Activated T-cell treated with anti-CD3 and anti-CD28 coated beads, Interleukin-2, amount 50 U/mL, for 24 hours (primary cell): ENCODE measurements around the gene XPO1.
"Not testable (repeated sequence)": the region's sequence is repeated elsewhere in the genome, so short reads cannot be mapped to it uniquely, and the experiment has no call there.

Experiments
- DNase-seq: peaks from one replicate; pipeline ENCODE4 v3.0.0-alpha.2; 2020
- H3K27ac Mint-ChIP-seq: 2 replicates; pipeline ENCODE4 v1.8.0; 2020; ENCODE audit warnings: mild to moderate bottlenecking, mixed read lengths
- H3K27me3 Mint-ChIP-seq: 2 replicates; pipeline ENCODE4 v1.8.0; 2020; ENCODE audit warnings: mixed read lengths
- H3K36me3 Mint-ChIP-seq: 2 replicates; pipeline ENCODE4 v1.8.0; 2020; ENCODE audit warnings: low read depth, mixed read lengths
- H3K4me1 Mint-ChIP-seq: 2 replicates; pipeline ENCODE4 v1.8.0; 2020; ENCODE audit warnings: low read depth, mixed read lengths
- H3K4me3 Mint-ChIP-seq: 2 replicates; pipeline ENCODE4 v1.8.0; 2020; ENCODE audit warnings: mild to moderate bottlenecking, moderate library complexity, mixed read lengths
- H3K9me3 Mint-ChIP-seq: 2 replicates; pipeline ENCODE4 v1.8.0; 2020; ENCODE audit warnings: mixed read lengths

XPO1 gene

GRCh38 chr2:61468231-61468630 is 69.9 kb downstream of the XPO1 start:
- H3K4me3 Mint-ChIP-seq: peak overlapping the region; percentile 92
- peaks cover 60% of the 10 kb centered on the region for H3K4me1 Mint-ChIP-seq
- H3K36me3 Mint-ChIP-seq: peaks cover 61% of the 10 kb centered on the region
- not testable (repeated sequence) for DNase-seq, H3K9me3 Mint-ChIP-seq, H3K27me3 Mint-ChIP-seq
- H3K27ac Mint-ChIP-seq: peak overlapping the region; percentile 95

GRCh38 chr2:61465045-61465444 is 73.1 kb downstream of the XPO1 start:
- Mint-ChIP-seq H3K27me3 (no peaks in the 10 kb centered on the region), H3K4me3 (no peak overlapping the region), H3K27ac (peak overlapping the region; percentile 18)

GRCh38 chr2:61463769-61464475 is 74.2 kb downstream of the XPO1 start:
- H3K36me3 Mint-ChIP-seq: peaks cover 47% of the 10 kb centered on the region
- H3K27ac Mint-ChIP-seq: peak overlapping the region; percentile 47
- H3K4me3 Mint-ChIP-seq: no peak overlapping the region
- no peaks in the 10 kb centered on the region for H3K9me3 Mint-ChIP-seq
- no peaks in the 10 kb centered on the region for H3K27me3 Mint-ChIP-seq
- peaks cover 69% of the 10 kb centered on the region for H3K4me1 Mint-ChIP-seq
- DNase-seq: no peak

More at GRCh38 chr2:61465045-61465444, 73.1 kb downstream of the XPO1 start:
- H3K9me3 Mint-ChIP-seq: no peaks in the 10 kb centered on the region
- H3K4me1 Mint-ChIP-seq: peaks cover 70% of the 10 kb centered on the region
- H3K36me3 Mint-ChIP-seq: peaks cover 54% of the 10 kb centered on the region
- DNase-seq: no peak

DNA sequence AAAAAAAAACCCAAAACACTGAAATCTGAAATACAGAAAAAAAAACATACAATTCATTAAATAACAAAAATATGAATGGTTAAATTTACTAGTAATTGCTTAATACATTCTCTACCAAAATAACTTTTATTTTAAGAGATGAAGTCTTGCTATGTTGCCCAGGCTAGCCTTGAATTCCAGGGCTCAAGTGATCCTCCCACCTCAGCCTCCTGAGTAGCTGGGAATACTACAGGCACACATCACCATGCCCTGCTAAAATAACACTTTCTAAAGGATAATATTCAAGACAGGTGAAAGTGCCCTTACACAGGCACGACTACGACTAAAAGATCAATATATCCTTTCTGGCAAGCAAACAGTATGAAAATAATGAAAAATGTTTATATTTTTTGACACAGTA is 76.8 kb downstream of the XPO1 start:
- Mint-ChIP-seq H3K36me3 (peaks cover 42% of the 10 kb centered on the region), H3K27ac (no peak overlapping the region), H3K9me3 (no peaks in the 10 kb centered on the region), H3K4me3 (no peak overlapping the region), H3K4me1 (peaks cover 73% of the 10 kb centered on the region), H3K27me3 (no peaks in the 10 kb centered on the region)
- no peak for DNase-seq

GRCh38 chr2:61460163-61460562 is 78.0 kb downstream of the XPO1 start:
- H3K4me1 Mint-ChIP-seq: peaks cover 77% of the 10 kb centered on the region
- no peak overlapping the region for H3K27ac Mint-ChIP-seq
- no peaks in the 10 kb centered on the region for H3K27me3 Mint-ChIP-seq
- no peak for DNase-seq
- H3K4me3 Mint-ChIP-seq: no peak overlapping the region
- peaks cover 48% of the 10 kb centered on the region for H3K36me3 Mint-ChIP-seq
- no peaks in the 10 kb centered on the region for H3K9me3 Mint-ChIP-seq

DNA sequence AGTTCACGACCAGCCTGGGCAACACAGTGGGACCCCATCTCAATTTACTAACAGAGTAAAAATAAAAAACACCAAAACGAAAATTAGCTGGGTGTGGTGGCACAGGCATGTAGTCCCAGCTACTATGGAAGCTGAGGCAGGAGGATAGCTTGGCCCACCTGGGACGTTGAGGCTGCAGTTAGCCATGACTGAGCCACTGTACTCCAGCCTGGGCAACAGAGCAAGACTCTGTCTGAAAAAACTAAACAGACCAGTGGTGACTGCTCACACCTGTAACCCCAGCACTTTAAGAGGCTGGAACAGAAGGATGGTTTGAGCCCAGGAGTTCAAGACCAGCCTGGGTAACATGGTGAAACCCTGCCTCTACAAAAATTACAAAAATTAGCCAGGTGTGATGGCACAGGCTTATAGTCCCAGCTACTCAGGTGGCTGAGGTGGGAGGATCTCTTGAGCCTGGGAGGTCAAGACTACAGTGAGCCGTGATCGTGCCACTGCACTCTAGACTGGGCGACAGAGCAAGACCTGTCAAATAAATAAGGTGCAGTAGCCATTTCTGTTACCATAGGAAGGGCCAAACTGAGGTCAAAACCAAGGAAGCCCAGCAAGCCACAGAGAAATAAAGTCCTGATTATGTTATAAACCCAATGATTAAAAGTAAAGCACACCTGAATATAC is 81.3 kb downstream of the XPO1 start:
- peak overlapping the region; percentile 18 for H3K27ac Mint-ChIP-seq
- no peaks in the 10 kb centered on the region for H3K9me3 Mint-ChIP-seq
- H3K4me1 Mint-ChIP-seq: peaks cover 70% of the 10 kb centered on the region
- no peaks in the 10 kb centered on the region for H3K27me3 Mint-ChIP-seq
- peaks cover 49% of the 10 kb centered on the region for H3K36me3 Mint-ChIP-seq
- no peak overlapping the region for H3K4me3 Mint-ChIP-seq
- DNase-seq: no peak

GRCh38 chr2:61456070-61456745 is 81.9 kb downstream of the XPO1 start:
- no peak overlapping the region for H3K4me3 Mint-ChIP-seq
- peaks cover 51% of the 10 kb centered on the region for H3K36me3 Mint-ChIP-seq

GRCh38 chr2:61454972-61455371 is 83.2 kb downstream of the XPO1 start:
- not testable (repeated sequence) for H3K27ac Mint-ChIP-seq, H3K4me3 Mint-ChIP-seq, H3K27me3 Mint-ChIP-seq, H3K9me3 Mint-ChIP-seq, DNase-seq
- Mint-ChIP-seq H3K36me3 (peaks cover 48% of the 10 kb centered on the region), H3K4me1 (peaks cover 64% of the 10 kb centered on the region)

More at GRCh38 chr2:61456070-61456745, 81.9 kb downstream of the XPO1 start:
- no peak for DNase-seq
- H3K4me1 Mint-ChIP-seq: peaks cover 67% of the 10 kb centered on the region
- no peaks in the 10 kb centered on the region for H3K9me3 Mint-ChIP-seq
- no peaks in the 10 kb centered on the region for H3K27me3 Mint-ChIP-seq
- H3K27ac Mint-ChIP-seq: no peak overlapping the region

DNA sequence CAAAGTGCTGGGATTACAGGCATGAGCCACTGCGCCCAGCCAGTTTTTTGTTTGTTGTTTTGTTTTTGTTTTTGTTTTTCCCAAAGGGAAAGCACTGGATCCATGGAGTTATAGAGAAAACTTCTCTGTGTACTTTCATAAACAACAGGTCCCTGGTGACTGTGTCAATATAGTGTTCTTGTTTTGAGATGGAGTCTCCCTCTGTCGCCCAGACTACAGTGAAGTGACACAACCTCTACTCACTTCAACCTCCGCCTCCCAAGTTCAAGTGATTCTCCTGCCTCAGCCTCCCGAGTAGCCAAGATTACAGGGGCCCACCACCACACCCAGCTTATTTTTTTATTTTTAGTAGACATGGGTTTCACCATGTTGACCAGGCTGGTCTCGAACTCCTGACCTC is 83.8 kb downstream of the XPO1 start:
- peaks cover 50% of the 10 kb centered on the region for H3K36me3 Mint-ChIP-seq
- H3K27ac Mint-ChIP-seq: peak overlapping the region; percentile 69
- no peaks in the 10 kb centered on the region for H3K9me3 Mint-ChIP-seq
- DNase-seq: no peak
- H3K4me3 Mint-ChIP-seq: no peak overlapping the region
- peaks cover 66% of the 10 kb centered on the region for H3K4me1 Mint-ChIP-seq
- H3K27me3 Mint-ChIP-seq: no peaks in the 10 kb centered on the region

- Mint-ChIP-seq H3K36me3 (peaks cover 48% of the 10 kb centered on the region), H3K27ac (peak overlapping the region; percentile 26), H3K9me3 (no peaks in the 10 kb centered on the region), H3K27me3 (no peaks in the 10 kb centered on the region), H3K4me3 (no peak overlapping the region), H3K4me1 (peaks cover 61% of the 10 kb centered on the region)
- no peak for DNase-seq
These were observed 85.8 kb downstream of the XPO1 start for GRCh38 chr2:61452392-61452791.

- Mint-ChIP-seq H3K27ac (no peak overlapping the region), H3K9me3 (no peaks in the 10 kb centered on the region), H3K36me3 (peaks cover 47% of the 10 kb centered on the region), H3K4me3 (no peak overlapping the region), H3K4me1 (peaks cover 57% of the 10 kb centered on the region), H3K27me3 (no peaks in the 10 kb centered on the region)
- no peak for DNase-seq
These were observed 87.0 kb downstream of the XPO1 start for GRCh38 chr2:61451178-61451577.

- no peaks in the 10 kb centered on the region for H3K27me3 Mint-ChIP-seq
- peaks cover 50% of the 10 kb centered on the region for H3K4me1 Mint-ChIP-seq
- peaks cover 39% of the 10 kb centered on the region for H3K36me3 Mint-ChIP-seq
- no peak overlapping the region for H3K27ac Mint-ChIP-seq
- no peaks in the 10 kb centered on the region for H3K9me3 Mint-ChIP-seq
- no peak overlapping the region for H3K4me3 Mint-ChIP-seq
- DNase-seq: no peak
These were observed 88.0 kb downstream of the XPO1 start for GRCh38 chr2:61450144-61450543.

DNA sequence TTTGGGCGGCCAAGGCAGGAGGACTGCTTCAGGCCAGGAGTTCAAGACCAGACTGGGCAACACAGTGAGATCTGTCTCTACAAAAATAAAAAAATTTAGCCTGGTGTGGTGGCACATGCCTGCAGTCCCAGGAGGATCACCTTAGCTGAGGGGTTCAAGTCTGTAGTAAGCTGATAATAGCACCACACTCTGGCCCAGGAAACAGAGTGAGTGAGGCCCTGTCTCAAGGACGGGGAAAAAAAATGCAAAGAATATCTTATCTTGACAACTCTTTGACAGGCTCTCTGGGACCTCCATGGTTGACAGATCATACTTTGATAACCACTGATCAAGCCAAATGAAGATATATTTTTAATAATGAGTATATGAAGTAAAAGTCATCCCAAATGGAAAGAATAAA is 89.9 kb downstream of the XPO1 start:
- no peak for DNase-seq
- no peaks in the 10 kb centered on the region for H3K9me3 Mint-ChIP-seq
- H3K36me3 Mint-ChIP-seq: peaks cover 49% of the 10 kb centered on the region
- H3K27me3 Mint-ChIP-seq: no peaks in the 10 kb centered on the region
- H3K4me3 Mint-ChIP-seq: no peak overlapping the region
- H3K4me1 Mint-ChIP-seq: peaks cover 54% of the 10 kb centered on the region
- H3K27ac Mint-ChIP-seq: no peak overlapping the region

DNA sequence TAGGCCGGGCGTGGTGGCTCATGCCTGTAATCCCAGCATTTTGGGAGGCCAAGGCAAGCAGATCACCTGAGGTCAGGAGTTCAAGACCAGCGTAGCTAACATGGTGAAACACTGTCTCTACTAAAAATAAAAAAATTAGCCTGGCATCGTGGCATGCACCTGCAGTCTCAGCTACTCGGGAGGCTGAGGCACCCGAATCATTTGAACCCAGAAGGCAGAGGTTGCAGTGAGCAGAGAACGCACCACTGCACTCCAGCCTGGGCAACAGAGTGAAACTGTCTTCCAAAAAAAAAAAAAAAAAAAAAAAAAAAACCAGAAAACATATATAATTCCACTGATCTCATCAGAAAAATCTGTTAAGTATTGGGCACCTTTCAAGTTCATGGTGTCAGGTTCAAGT is 91.2 kb downstream of the XPO1 start:
- DNase-seq, H3K4me3 Mint-ChIP-seq: not testable (repeated sequence)

More for the DNA sequence above, 91.2 kb downstream of the XPO1 start:
- H3K27ac Mint-ChIP-seq, H3K27me3 Mint-ChIP-seq, H3K9me3 Mint-ChIP-seq: not testable (repeated sequence)
- Mint-ChIP-seq H3K36me3 (peaks cover 46% of the 10 kb centered on the region), H3K4me1 (peaks cover 61% of the 10 kb centered on the region)
